HEK293T (cell line): ENCODE results near the gene LRRC37A.
"Not testable (repeated sequence)": the region's sequence is repeated elsewhere in the genome, so short reads cannot be mapped to it uniquely, and the experiment has no call there.

Source experiments
- FOXM1 ChIP-seq: fragments of 450-650 bp; IDR thresholded peaks from 2 replicates; pipeline ENCODE4 v1.6.1; 2017; ENCODE audit warnings: mild to moderate bottlenecking, borderline replicate concordance
- L3MBTL2 ChIP-seq: fragments of 450-650 bp; conservative IDR thresholded peaks from 2 replicates; pipeline ENCODE4 v1.6.1; 2016; ENCODE audit warnings: mild to moderate bottlenecking
- SP1 ChIP-seq: fragments of 450-650 bp; IDR thresholded peaks from 2 replicates; pipeline ENCODE4 v1.6.1; 2017
- SUZ12 ChIP-seq: fragments of 450-650 bp; IDR thresholded peaks from 2 replicates; pipeline ENCODE4 v1.6.1; 2016; ENCODE audit warnings: mild to moderate bottlenecking
- TF ChIP-seq, protein P1 (sequence below): fragments of 450-650 bp; IDR thresholded peaks from 2 replicates; pipeline ENCODE4 v1.6.1; 2016

DNA sequence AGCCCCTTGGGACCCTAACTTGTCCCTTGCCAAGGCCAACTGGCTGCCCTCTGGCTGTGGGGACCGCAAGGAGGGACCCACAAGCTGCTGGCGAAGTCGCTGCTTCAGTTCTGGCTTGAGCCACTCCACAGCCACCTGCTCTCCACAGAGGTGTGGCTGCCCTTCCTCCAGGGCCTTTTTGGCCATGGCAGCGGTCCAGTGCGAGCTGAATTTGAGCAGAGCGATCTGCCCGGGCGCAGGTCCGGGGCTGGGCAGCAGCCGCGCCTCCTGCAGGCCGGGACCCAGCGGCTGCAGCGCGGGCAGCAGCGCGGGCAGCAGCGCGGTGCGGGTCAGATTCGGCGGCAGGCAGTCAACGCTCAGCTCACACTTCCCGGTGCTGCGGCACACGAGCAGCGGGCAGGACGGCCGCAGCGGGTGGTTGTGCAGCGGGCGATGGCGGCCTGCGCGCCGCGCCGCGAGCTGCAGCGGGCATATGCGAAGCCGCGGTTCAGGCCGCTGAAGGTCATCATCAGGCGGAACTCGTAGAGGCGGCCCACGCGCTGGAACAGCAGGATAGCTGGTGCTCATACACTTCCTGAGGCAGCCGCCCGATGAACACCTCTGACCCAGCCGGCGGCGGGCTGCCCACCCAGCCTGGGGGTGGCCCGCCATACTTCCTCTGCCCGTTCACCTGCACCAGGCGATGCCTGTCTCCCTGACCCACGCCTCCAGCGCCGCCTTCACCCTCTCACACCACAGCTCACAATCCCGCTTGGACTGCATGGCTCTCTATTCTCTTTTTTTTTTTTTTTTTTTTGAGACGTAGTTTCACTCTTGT is 34.9 kb upstream of the LRRC37A start:
- TF ChIP-seq, protein P1, sequence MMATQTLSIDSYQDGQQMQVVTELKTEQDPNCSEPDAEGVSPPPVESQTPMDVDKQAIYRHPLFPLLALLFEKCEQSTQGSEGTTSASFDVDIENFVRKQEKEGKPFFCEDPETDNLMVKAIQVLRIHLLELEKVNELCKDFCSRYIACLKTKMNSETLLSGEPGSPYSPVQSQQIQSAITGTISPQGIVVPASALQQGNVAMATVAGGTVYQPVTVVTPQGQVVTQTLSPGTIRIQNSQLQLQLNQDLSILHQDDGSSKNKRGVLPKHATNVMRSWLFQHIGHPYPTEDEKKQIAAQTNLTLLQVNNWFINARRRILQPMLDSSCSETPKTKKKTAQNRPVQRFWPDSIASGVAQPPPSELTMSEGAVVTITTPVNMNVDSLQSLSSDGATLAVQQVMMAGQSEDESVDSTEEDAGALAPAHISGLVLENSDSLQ, result not testable (repeated sequence)
- not testable (repeated sequence) for TF ChIP-seq SUZ12, FOXM1, SP1, L3MBTL2
